NCI-H1436 (cell line): ENCODE measurements around the gene TMC5.
A peak's percentile ranks its signal among the peaks of the same experiment; 100 is the strongest.
"Not testable (repeated sequence)": the region's sequence is repeated elsewhere in the genome, so short reads cannot be mapped to it uniquely, and the experiment has no call there.

ENCODE experiments used
- DNase-seq: peaks from one replicate; lab custom pipeline; 2025; lab: John Stamatoyannopoulos, UW

Gene TMC5

DNA sequence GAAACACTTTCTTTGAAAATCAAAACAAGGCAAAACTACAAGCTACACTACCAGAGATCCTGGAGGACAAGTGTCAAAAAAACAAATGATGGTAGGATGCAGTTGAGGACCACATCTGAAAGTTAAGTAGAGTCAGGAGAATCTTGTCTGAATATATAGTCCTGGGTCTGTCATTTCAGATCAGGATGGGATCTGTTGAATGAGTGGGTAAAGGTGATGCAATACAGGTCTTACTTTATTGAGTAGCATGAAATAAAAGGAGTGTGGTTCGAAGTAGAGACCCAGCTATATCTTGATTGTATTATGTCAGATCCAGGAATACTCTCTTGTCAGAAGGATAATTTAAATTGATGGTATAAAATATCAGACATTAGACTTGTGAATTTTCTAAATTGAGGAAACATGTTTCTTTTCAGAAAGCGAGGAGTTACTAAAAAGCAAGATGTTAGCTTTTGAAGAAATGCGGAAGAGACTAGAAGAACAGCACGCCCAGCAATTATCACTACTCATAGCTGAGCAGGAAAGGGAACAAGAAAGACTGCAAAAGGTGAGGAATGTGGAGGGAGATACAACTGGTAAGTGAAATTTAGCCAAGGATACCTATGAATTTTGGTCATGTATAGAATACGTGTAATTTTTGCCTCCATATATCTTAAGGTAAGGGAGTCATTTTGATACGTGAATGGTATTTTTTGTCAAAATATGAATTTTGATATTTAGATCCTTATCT lies 122.7 kb downstream of the TMC5 start:
- DNase-seq = no peak

- DNase-seq = peak; percentile 82
Observed at GRCh38 chr16:19542138-19542821, 124.6 kb downstream of the TMC5 start.

DNA sequence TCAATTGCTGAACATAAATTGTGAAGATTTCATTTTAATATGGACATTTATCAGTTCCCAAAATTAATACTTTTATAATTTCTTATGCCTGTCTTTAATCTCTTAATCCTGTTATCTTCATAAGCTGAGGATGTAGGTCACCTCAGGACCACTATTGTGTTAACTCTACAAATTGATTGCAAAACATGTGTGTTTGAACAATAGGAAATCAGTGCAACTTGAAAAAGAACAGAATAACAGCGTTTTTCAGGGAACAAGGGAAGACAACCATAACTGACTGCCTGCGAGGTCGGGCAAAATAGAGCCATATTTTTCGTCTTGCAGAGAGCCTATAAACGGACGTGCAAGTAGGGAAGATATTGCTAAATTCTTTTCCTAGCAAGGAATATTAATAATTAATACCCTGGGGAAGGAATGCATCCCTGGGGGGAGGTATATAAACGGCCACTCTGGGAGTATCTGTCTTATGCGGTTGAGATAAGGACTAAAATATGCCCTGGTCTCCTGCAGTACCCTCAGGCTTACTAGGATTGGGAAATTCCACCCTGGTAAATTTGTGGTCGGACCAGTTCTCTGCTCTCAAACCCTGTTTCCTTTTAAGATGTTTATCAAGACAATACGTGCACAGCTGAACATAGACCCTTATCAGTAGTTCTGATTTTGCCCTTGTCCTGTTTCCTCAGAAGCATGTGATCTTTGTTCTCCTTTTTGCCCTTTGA lies 125.8 kb downstream of the TMC5 start:
- not testable (repeated sequence) for DNase-seq

- no peak for DNase-seq
Observed at GRCh38 chr16:19548144-19548543, 130.5 kb downstream of the TMC5 start.
